Measurements from ENCODE around the gene BFSP2.

DNA sequence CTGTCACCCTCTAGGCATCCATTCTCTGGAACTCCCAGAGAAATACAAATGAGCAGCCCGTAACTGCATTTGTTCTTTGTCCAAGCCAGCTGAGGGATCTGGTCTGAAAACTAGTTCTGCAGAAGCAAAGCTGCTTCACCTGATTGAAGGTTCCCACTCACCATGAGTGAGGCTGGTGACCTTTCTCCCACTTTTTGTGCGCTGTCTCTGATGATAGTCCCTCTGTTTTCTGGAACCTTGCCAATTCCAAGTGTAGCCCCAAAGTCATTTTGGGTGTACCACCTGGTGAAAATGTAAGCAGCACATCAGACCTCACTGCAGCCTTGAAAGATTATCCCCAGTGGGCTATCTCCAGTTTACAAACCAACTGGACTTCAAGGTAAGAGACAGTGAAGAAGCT, 39.4 kb upstream of the BFSP2 start:
- TF ChIP-seq, protein P1, sequence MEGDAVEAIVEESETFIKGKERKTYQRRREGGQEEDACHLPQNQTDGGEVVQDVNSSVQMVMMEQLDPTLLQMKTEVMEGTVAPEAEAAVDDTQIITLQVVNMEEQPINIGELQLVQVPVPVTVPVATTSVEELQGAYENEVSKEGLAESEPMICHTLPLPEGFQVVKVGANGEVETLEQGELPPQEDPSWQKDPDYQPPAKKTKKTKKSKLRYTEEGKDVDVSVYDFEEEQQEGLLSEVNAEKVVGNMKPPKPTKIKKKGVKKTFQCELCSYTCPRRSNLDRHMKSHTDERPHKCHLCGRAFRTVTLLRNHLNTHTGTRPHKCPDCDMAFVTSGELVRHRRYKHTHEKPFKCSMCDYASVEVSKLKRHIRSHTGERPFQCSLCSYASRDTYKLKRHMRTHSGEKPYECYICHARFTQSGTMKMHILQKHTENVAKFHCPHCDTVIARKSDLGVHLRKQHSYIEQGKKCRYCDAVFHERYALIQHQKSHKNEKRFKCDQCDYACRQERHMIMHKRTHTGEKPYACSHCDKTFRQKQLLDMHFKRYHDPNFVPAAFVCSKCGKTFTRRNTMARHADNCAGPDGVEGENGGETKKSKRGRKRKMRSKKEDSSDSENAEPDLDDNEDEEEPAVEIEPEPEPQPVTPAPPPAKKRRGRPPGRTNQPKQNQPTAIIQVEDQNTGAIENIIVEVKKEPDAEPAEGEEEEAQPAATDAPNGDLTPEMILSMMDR (IDR thresholded peaks at IDR 0.05), result no peak
- TF ChIP-seq POLR2AphosphoS5 (IDR thresholded peaks at IDR 0.05; ENCODE audit: low read depth, low read length), result no peak
- TF ChIP-seq, protein P2, sequence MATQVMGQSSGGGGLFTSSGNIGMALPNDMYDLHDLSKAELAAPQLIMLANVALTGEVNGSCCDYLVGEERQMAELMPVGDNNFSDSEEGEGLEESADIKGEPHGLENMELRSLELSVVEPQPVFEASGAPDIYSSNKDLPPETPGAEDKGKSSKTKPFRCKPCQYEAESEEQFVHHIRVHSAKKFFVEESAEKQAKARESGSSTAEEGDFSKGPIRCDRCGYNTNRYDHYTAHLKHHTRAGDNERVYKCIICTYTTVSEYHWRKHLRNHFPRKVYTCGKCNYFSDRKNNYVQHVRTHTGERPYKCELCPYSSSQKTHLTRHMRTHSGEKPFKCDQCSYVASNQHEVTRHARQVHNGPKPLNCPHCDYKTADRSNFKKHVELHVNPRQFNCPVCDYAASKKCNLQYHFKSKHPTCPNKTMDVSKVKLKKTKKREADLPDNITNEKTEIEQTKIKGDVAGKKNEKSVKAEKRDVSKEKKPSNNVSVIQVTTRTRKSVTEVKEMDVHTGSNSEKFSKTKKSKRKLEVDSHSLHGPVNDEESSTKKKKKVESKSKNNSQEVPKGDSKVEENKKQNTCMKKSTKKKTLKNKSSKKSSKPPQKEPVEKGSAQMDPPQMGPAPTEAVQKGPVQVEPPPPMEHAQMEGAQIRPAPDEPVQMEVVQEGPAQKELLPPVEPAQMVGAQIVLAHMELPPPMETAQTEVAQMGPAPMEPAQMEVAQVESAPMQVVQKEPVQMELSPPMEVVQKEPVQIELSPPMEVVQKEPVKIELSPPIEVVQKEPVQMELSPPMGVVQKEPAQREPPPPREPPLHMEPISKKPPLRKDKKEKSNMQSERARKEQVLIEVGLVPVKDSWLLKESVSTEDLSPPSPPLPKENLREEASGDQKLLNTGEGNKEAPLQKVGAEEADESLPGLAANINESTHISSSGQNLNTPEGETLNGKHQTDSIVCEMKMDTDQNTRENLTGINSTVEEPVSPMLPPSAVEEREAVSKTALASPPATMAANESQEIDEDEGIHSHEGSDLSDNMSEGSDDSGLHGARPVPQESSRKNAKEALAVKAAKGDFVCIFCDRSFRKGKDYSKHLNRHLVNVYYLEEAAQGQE (IDR thresholded peaks at IDR 0.05; ENCODE audit: insufficient read depth in 1 of 2, low read depth in 2 of 2, low read length in 1 of 2), result no peak

Measured in Panc1 (cell line).